Measurements from ENCODE around the gene SVIL.

The SVIL gene

GRCh38 chr10:29409241-29410054 lies 225.3 kb downstream of the SVIL start:
- TF ChIP-seq JUND (IDR thresholded peaks at IDR 0.05; ENCODE audit: low read depth) = no peak
- in situ Hi-C loops (cut with HindIII; ENCODE audit: low pct_unique_long_range_greater_than_20kb, low sequenced_read_pairs) = no loop called here

GRCh38 chr10:29408847-29409240 lies 225.9 kb downstream of the SVIL start:
- DNase-seq (ENCODE audit: low read depth in 1 of 2, low spot score in 1 of 2) = no peak
- TF ChIP-seq JUND (IDR thresholded peaks at IDR 0.05; ENCODE audit: low read depth) = no peak
- in situ Hi-C loops (cut with HindIII; ENCODE audit: low pct_unique_long_range_greater_than_20kb, low sequenced_read_pairs) = no loop called here

More at GRCh38 chr10:29409241-29410054, 225.3 kb downstream of the SVIL start:
- peak; percentile 53 to 75 for DNase-seq (ENCODE audit: low read depth in 1 of 2, low spot score in 1 of 2)
